C4-2B (cell line): Measurements from ENCODE around the gene QTRT2.

Experiments used
- CTCF ChIP-seq: fragments of 450-650 bp; conservative IDR thresholded peaks from 2 replicates; pipeline ENCODE4 v1.5.1; 2017; ENCODE audit warnings: mild to moderate bottlenecking
- ZFX ChIP-seq: fragments of 450-650 bp; IDR thresholded peaks from 2 replicates; pipeline ENCODE4 v1.6.1; 2017

GRCh38 chr3:114078126-114078525, 21.6 kb downstream of the QTRT2 start:
- TF ChIP-seq CTCF (no peak), ZFX (no peak)
